ENCODE measurements around the gene CHEK1.
A peak's percentile ranks its signal among the peaks of the same experiment; 100 is the strongest.
"Not testable (repeated sequence)": the region's sequence is repeated elsewhere in the genome, so short reads cannot be mapped to it uniquely, and the experiment has no call there.

Gene CHEK1

GRCh38 chr11:125692887-125693286 is 67.9 kb downstream of the CHEK1 start:
- TF ChIP-seq ZFX (IDR thresholded peaks at IDR 0.05) (no peak), CTCF (conservative IDR thresholded peaks at IDR 0.05) (no peak)
- no peak overlapping the region for H3K27ac ChIP-seq

GRCh38 chr11:125694951-125695350 is 70.0 kb downstream of the CHEK1 start:
- H3K27ac ChIP-seq: no peak overlapping the region
- TF ChIP-seq CTCF (conservative IDR thresholded peaks at IDR 0.05) (no peak), ZFX (IDR thresholded peaks at IDR 0.05) (no peak)

GRCh38 chr11:125701018-125701610 is 76.2 kb downstream of the CHEK1 start:
- H3K27ac ChIP-seq: no peak overlapping the region
- TF ChIP-seq ZFX (IDR thresholded peaks at IDR 0.05) (no peak), CTCF (conservative IDR thresholded peaks at IDR 0.05) (no peak)

GRCh38 chr11:125701858-125702621 is 77.1 kb downstream of the CHEK1 start:
- H3K27ac ChIP-seq: no peak overlapping the region
- no peak for TF ChIP-seq CTCF (conservative IDR thresholded peaks at IDR 0.05)

GRCh38 chr11:125704686-125705085 is 79.7 kb downstream of the CHEK1 start:
- not testable (repeated sequence) for H3K27ac ChIP-seq

- H3K27ac ChIP-seq: no peak overlapping the region
- TF ChIP-seq ZFX (IDR thresholded peaks at IDR 0.05) (no peak), CTCF (conservative IDR thresholded peaks at IDR 0.05) (no peak)
Observed at GRCh38 chr11:125720781-125721180, 95.8 kb downstream of the CHEK1 start.

- H3K27ac ChIP-seq: no peak overlapping the region
- no peak for TF ChIP-seq ZFX (IDR thresholded peaks at IDR 0.05)
- TF ChIP-seq CTCF (conservative IDR thresholded peaks at IDR 0.05): peak; percentile 34
Observed at GRCh38 chr11:125724125-125724524, 99.2 kb downstream of the CHEK1 start.
